HFFc6 (cell line): Measurements from ENCODE around the gene PAIP2. TPM values are rescaled to one million over a fixed set of nuclear protein-coding genes. Genes with fewer than 3 reads are reported as not detected.
A peak's percentile ranks its signal among the peaks of the same experiment; 100 is the strongest.

Experiments
- DNase-seq: peaks from one replicate; pipeline ENCODE4 v3.0.0-alpha.2; 2018
- H3K27ac Mint-ChIP-seq: 2 replicates; pipeline ENCODE4 v1.8.0; 2020; ENCODE audit warnings: mild to moderate bottlenecking, mixed read lengths
- H3K27me3 Mint-ChIP-seq: 2 replicates; pipeline ENCODE4 v1.8.0; 2021; ENCODE audit warnings: mild to moderate bottlenecking, moderate library complexity, mixed read lengths; ENCODE audit not compliant: insufficient read depth
- H3K36me3 Mint-ChIP-seq: 2 replicates; pipeline ENCODE4 v1.8.0; 2021; ENCODE audit warnings: low read depth, mixed read lengths
- H3K4me1 Mint-ChIP-seq: 2 replicates; pipeline ENCODE4 v1.8.0; 2020; ENCODE audit warnings: low read depth, mixed read lengths
- H3K4me3 Mint-ChIP-seq: 2 replicates; pipeline ENCODE4 v1.8.0; 2020; ENCODE audit warnings: mild to moderate bottlenecking, moderate library complexity, mixed read lengths
- H3K9me3 Mint-ChIP-seq: 2 replicates; pipeline ENCODE4 v1.8.0; 2020; ENCODE audit warnings: mild to moderate bottlenecking, mixed read lengths
- CTCF ChIP-seq: fragments of 200-600 bp; sonication (generic); IDR thresholded peaks from 2 replicates; pipeline ENCODE4 v1.5.0; 2021; ENCODE audit warnings: antibody characterized with exemption, mild to moderate bottlenecking
- total RNA-seq, 6 experiments: library from RNA; stranded (reverse); fragmentation: NEBNext Ultra II Directional; extraction: Animal tissue kit (Norgen Biotek cat#: 25700); gene quantifications; 2 replicates in 1 of 6; 3 replicates in 5 of 6; pipeline ENCODE4 v1.2.3, GENCODE V29; 2021

PAIP2 gene
- total RNA-seq, 6 experiments from 2014 or later, result 55.1 to 64.8 (median 59.8) TPM

GRCh38 chr5:139299486-139299885, 42.2 kb upstream of the PAIP2 start:
- peak overlapping the region; percentile 10; the same call in 1 of the 2 replicates for H3K27ac Mint-ChIP-seq
- H3K27me3 Mint-ChIP-seq, result no peaks in the 10 kb centered on the region; the same call in 1 of the 2 replicates
- no peaks in the 10 kb centered on the region for H3K9me3 Mint-ChIP-seq
- TF ChIP-seq CTCF, result no peak
- H3K36me3 Mint-ChIP-seq, result peaks cover 23% of the 10 kb centered on the region
- H3K4me1 Mint-ChIP-seq, result peaks cover 71% of the 10 kb centered on the region
- DNase-seq, result no peak
- no peak overlapping the region for H3K4me3 Mint-ChIP-seq

DNA sequence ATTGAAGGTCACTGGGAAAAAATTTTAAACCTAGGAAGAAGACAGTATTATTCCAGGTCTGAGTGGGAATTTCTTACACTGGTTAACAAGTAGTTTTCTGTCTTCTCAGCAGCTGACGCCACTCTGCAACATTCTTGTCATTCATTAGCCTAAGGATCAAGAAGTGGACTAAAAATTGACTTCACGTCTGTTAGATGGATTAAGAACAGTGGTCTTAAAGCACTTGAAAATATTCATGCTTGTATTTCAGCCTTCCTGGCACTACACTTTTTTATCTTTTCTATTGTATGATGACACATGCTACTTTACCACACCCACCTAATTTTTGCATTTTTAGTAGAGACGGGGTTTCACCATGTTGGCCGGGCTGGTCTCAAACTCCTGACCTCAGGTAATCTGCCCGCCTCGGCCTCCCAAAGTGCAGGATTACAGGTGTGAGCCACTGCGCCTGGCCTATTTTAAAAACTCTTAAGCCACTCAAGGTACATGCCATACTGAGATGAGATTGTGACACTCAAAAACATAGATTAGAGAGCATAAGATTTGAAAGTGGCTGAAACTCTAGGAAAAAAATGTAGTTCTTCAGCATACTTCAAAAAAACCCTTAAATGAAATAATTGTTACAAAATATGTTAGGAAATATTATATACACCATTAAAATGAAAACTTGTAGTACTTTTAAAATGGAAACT, 39.7 kb upstream of the PAIP2 start:
- TF ChIP-seq CTCF, result no peak
- Mint-ChIP-seq H3K4me1 (peaks cover 77% of the 10 kb centered on the region), H3K27ac (peak overlapping the region; percentile 52), H3K4me3 (no peak overlapping the region), H3K36me3 (0 out of 2 replicates have a peak, but pooled peaks cover 8% of the 10 kb centered on the region), H3K9me3 (no peaks in the 10 kb centered on the region), H3K27me3 (no peaks in the 10 kb centered on the region; the same call in 1 of the 2 replicates)
- no peak for DNase-seq

- Mint-ChIP-seq H3K4me3 (peak overlapping the region; percentile 43; the same call in 1 of the 2 replicates), H3K36me3 (peaks cover 26% of the 10 kb centered on the region; the same call in 1 of the 2 replicates), H3K4me1 (peaks cover 75% of the 10 kb centered on the region), H3K27me3 (no peaks in the 10 kb centered on the region; the same call in 1 of the 2 replicates), H3K27ac (peak overlapping the region; percentile 40), H3K9me3 (no peaks in the 10 kb centered on the region)
- no peak for DNase-seq
- TF ChIP-seq CTCF, result no peak
Observed at GRCh38 chr5:139304391-139305324, 37.0 kb upstream of the PAIP2 start.

GRCh38 chr5:139306197-139306596, 35.5 kb upstream of the PAIP2 start:
- no peak for DNase-seq
- H3K27ac Mint-ChIP-seq, result peak overlapping the region; percentile 8; the same call in 1 of the 2 replicates
- no peaks in the 10 kb centered on the region for H3K9me3 Mint-ChIP-seq
- no peak for TF ChIP-seq CTCF
- H3K4me1 Mint-ChIP-seq, result peaks cover 81% of the 10 kb centered on the region
- H3K4me3 Mint-ChIP-seq, result no peak overlapping the region
- no peaks in the 10 kb centered on the region; the same call in 1 of the 2 replicates for H3K27me3 Mint-ChIP-seq
- H3K36me3 Mint-ChIP-seq, result peaks cover 26% of the 10 kb centered on the region; the same call in 1 of the 2 replicates

- Mint-ChIP-seq H3K9me3 (no peaks in the 10 kb centered on the region), H3K4me3 (no peak overlapping the region), H3K36me3 (peaks cover 21% of the 10 kb centered on the region; the same call in 1 of the 2 replicates), H3K27me3 (no peaks in the 10 kb centered on the region; the same call in 1 of the 2 replicates), H3K27ac (no peak overlapping the region), H3K4me1 (peaks cover 79% of the 10 kb centered on the region)
- DNase-seq, result no peak
- no peak for TF ChIP-seq CTCF
Observed at GRCh38 chr5:139306628-139307379, 34.9 kb upstream of the PAIP2 start.
